ENCODE results near the gene CCR1.
A peak's percentile ranks its signal among the peaks of the same experiment; 100 is the strongest.
"Not testable (repeated sequence)": the region's sequence is repeated elsewhere in the genome, so short reads cannot be mapped to it uniquely, and the experiment has no call there.

The CCR1 gene

GRCh38 chr3:46209746-46210470 is 1.8 kb upstream of the CCR1 start:
- no peak for DNase-seq

- DNase-seq: no peak
Observed at GRCh38 chr3:46209053-46209452, 940 bp upstream of the CCR1 start.

GRCh38 chr3:46207514-46207913 is 599 bp downstream of the CCR1 start:
- DNase-seq: not testable (repeated sequence)

DNA sequence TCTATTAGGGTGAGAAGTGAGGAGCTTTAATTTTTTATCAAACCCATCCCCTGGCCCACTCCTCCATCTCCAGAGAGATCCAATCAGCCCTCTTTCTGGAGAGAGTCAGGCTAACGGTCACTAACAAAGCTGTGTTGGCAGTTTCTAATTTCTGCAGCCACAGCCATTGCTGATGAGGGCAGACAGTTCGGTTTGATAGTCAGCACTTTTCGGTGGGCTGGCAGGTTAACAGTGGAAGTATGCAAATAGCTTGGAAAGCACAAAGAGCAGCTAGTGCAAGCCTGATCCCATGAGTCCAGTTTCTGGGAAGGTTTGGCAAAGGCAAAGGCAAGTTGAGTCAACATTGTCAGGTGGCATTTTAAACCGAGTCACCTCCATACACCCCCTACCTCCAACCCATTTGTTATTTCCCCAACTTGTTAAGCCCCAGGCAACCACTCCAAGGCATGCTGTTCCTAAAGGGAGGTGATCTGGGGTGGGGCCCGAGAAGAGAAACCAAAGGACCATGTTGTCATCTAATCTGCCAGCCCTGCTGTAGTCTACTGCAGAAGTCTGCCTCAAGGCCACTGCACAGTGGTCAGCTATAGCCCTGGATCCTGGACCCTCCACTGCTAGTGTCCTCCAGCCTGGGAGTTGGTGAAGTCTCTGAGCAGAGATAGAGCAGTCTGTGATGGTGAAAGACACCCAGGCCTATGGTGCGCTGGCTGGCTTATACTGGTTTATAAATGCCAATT is 1.7 kb downstream of the CCR1 start:
- DNase-seq: no peak

DNA sequence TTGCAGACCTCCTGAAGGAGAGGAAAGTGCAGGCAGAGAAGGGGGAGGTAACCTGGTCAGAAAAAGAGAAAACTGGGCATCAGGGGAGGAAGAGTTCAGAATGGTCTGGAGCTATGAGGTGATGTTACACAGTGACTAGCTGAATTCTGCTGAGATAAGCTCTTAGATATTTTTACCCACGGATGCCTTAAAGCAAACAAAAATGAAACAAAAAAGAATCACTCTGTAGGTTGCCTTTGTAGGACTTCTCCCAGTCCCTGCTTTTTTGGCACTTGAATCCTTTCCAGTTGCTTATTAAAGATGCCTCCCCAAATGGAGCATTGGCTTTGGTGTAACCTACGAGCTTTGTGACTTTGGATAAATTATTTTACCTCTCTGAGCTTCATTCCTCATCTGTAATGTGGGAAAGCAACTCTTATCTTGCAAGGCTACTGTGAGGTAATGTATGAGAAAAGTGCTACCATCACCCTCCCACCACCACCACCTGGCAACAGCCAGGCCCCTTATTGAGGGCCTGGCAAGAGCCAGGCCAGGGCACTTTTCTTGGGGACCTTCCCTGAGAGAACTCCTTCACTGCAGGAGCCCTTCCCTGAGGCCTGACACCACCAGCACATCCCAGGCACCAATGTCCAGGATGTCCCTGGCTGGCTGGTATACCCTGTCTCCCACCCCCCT is 2.7 kb downstream of the CCR1 start:
- DNase-seq: no peak

DNA sequence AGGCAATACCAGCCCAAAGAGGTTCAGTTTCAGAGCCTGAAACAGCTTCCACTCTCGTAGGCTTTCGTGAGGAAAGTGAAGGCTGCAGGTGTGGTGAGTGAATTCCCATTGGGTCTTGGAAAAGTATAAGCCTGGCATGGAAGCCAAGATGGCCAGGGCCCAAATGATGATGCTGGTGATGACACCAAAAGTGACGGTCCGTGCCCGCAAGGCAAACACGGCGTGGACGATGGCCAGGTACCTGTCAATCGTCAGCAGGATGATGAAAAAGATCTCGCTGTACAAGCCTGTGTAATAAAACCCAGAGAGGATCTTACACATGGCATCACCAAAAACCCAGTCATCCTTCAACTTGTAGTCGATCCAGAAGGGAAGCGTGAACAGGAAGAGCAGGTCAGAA is 4.4 kb downstream of the CCR1 start:
- DNase-seq: no peak

DNA sequence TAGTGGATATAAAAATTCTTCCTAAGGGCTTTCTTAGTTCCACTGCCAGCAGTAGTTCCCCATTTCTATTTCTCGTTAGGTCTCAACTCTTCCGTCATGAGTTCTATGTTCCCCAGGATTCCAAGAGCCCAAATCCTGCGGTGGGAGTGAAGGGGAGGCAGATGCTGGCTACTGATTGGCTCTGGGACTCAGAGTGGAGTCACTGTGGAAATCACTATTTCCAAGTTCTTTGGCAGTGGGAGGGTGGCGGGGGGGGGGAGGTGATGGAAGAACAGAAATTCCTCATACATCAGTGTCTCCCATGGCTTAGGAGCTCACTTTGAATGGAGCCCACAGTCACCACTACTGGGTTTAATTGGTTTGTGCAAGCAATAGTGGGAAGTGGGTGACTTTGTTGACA is 5.6 kb downstream of the CCR1 start:
- DNase-seq: no peak

DNA sequence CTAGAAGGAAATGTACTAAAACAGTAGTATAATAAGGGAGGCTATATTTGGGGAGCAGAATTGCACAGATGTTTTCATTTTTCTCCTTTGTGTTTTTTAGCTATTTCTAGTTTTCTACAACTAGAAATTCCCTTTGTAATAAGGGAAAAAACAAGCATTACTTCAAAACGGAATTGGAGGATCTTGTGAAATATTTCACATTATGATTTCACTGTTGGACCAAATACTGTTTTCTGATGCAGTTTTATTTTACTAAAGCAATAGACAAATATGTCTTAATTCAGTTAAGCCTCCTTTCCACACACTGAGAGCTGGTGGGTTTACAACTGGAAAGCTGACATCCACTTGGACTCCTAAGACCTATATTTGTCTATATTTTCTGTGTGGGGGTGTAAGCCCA is 7.3 kb downstream of the CCR1 start:
- no peak for DNase-seq

DNA sequence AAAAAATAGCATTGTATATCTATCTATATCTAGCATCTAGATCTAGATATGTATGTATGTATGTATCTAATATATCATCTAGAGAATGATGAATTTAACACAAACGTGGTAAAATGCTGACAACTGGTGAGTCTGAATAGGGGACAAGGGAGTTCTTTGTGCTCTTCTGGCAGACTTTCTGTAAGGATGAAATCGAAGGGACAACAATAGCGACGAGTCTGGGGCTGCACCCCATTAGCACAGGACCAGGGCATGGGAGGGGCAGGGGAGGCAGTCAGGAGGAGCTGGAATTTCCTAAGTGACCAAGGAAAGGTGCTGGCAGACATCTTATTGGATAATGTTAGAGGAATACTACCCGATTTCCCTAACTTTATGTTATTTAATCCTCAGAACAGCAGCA is 7.9 kb downstream of the CCR1 start:
- DNase-seq: no peak

DNA sequence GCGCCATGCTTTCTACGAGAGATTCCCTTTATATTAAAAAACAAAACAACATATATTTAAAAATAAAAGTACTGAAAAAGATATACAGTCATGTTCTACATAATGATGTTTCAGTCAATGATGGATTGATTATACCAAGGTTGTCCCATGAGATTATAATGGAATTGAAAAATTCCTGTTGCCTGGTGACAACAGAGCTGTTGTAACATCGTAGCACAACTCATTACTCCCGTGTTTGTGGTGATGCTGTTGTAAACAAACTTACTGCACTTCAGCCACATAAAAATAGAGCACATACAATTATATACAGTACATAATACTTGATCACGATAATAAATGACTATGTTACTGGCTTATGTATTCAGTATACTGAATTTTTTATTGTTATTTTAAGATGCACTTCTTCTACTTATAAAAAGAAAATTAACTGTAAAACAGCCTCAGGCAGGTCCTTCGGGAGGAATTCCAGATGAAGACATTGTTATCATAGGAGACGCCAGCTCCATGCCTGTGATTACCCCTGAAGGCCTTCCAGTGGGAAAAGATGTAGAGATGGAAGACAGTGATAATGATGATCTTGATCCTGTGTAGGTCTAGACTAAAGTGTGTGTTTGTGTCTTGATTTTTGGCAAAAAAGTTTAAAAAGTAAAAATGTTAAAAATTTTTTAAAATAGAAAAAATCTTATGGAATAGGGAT is 11.7 kb downstream of the CCR1 start:
- DNase-seq: no peak

GRCh38 chr3:46194868-46195553 is 13.1 kb downstream of the CCR1 start:
- no peak for DNase-seq

DNA sequence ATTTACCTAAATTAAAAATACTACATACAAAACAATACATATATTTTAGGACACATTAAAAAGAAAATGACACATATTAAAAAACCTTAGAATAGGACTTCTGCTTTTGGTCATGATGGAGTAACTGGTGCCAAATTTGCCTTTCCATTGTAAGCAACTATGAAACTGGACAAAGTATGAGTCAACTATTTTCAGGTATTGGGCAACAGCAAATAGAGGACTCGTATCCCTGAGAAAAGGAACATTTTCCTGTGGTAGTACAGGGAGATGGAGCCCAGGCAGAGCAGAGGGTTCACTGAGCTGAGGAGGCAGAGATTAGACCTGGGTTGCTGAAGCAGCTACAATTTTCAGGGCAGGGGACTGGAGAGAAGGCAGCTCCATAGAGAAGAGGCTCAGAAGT is 14.7 kb downstream of the CCR1 start:
- no peak for DNase-seq

DNA sequence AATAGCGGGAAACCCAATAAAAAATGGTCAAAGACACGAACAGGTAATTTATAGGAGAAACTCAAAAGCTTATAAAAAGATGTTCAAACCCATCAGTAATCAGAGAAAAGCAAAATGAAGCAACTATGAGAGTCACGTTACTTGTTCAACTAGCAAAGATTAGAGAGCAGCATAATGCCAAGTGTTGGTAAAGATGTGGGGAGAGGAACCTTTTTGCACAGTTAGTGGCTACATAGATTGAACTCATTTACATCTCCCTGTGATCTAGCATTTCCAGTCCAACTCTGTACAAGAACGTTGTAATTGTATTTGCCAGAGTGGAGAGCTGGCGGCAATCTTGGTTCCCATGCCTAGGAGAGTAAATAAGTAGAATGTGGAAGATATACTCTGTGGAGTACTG is 15.2 kb downstream of the CCR1 start:
- DNase-seq: no peak

- DNase-seq: no peak
Observed at GRCh38 chr3:46191730-46192129, 16.4 kb downstream of the CCR1 start.

DNA sequence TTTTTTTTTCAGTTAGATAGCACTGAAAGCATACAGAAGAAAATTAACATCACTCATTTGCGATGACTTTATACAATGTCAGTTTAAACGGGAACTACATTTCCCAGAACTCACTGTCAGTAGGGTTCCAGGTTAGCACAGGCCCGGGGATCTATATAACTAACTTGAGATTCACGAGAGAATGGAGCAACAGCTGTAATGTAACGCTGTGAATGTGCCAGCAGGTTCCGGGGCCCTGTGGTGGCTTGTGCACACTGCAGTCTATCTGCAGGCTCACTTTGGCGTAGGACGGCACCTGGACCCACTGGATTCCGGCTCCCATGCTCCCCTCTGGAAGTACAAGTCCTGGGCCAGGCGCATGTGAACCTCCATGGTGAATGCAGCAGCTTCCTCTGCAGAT is 19.4 kb downstream of the CCR1 start:
- no peak for DNase-seq

DNA sequence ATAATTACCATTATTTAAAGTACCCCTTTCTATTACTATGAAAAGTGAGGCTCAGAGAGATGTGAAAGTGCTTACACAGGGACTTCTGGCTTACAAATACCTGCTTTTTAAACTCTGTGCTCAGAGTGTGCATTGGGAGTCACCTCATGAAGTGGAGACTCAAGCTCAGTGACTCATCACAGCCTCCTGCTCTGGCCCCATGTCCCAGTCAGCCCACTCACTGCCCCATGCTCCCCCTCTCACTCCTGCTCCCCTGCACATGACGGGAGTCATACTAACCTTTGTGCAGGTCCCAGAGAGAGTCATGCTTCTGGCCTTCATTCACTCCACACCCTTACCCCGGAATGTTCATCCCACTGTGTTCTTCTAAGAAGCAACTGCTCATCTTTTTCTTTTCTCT is 20.2 kb downstream of the CCR1 start:
- no peak for DNase-seq

GRCh38 chr3:46187341-46187700 is 20.8 kb downstream of the CCR1 start:
- DNase-seq: no peak

- peak in 1 of 2 donors; percentile 38 for DNase-seq
Observed at GRCh38 chr3:46186471-46187340, 21.4 kb downstream of the CCR1 start.

- no peak for DNase-seq
Observed at GRCh38 chr3:46184469-46184868, 23.6 kb downstream of the CCR1 start.

DNA sequence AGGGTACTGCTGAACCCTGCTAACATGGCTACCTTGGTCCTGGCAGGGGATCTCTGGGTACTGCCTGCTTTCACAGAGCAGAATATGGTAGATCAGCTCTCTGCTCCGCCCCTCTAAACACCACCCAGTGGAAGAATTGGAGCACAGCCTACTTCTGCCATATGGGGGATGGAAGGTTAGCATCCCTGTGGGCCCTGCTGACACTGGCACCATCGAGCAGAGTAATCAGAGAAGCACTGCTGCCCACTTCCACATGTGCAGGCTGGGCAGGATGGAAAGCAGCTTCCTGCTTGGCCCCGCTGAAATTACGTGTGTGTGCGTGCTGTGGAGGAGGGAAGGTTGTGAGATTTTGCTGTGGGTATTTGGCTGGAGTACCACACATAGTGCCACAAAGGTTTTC is 24.8 kb downstream of the CCR1 start:
- DNase-seq: no peak

DNA sequence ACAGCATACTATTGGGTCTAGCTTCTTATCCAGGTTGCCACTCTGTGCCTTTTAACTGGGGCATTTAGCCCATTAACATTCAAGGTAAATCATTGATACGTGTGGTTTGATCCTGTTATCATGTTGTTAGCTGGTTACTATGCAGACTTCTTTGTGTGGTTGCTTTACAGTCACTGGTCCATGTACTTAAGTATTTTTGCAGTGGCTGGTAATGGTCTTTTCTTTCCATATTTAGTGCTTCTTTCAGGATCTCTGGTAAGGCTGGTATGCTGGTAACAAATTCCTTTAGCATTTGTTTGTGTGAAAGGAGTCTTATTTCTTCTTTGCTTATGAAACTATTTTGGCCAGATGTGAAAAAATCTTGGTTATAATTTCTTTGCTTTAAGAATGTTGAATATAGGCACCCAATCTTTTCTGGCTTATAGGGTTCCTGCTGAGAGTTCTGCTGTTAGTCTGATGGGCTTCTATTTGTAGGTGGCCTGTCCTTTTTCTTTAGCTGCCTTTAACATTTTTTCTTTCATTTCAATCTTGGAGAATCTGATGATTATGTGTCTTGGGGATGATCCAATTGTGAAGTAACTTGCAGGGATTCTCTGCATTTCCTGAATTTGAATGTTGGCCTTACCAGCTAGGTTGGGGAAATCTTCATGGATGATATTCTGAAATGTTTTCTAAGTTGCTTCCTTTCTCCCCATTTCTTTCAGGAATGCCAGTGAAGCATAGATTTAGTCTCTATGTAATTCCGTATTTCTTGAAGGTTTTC is 39.3 kb downstream of the CCR1 start:
- DNase-seq: no peak

Measured in CD4-positive, alpha-beta T cell treated with Interleukin-4 for 1 hour (primary cell).